A673 (cell line): ENCODE results near the gene ST7. TPM values are rescaled to one million over a fixed set of nuclear protein-coding genes. Genes with fewer than 3 reads are reported as not detected.
"Not testable (repeated sequence)": the region's sequence is repeated elsewhere in the genome, so short reads cannot be mapped to it uniquely, and the experiment has no call there.

Experiments used
- BruUV-seq: library from RNA; stranded (reverse); fragments of 400-500 nt; replicated peaks from 2 replicates; lab custom pipeline; 2021; lab: Mats Ljungman, UMichigan
- CTCF ChIA-PET: fragments of 300-600 bp; sonication (Branson Sonifier 250); formaldehyde crosslinking; loops from one replicate; lab custom pipeline; 2022; ENCODE audit warnings: antibody characterized with exemption; lab: Charles Lee
- POLR2A ChIA-PET: fragments of 300-600 bp; sonication (Branson Sonifier 250); formaldehyde crosslinking; loops from one replicate; lab custom pipeline; 2022; ENCODE audit warnings: antibody characterized with exemption; ENCODE audit not compliant: low non-redundant PET; lab: Charles Lee
- DNase-seq: peaks from one replicate; pipeline ENCODE4 v3.0.0-alpha.2; 2015; ENCODE audit warnings: low spot score
- H3K27ac ChIP-seq: fragments of 200-600 bp; sonication (generic); 2 replicates; pipeline ENCODE4 v1.5.1; 2016; ENCODE audit warnings: mixed run types, low read depth, mild to moderate bottlenecking, mixed read lengths, antibody characterized with exemption, low read length; ENCODE audit not compliant: poor library complexity, severe bottlenecking
- H3K27me3 ChIP-seq: fragments of 200-600 bp; sonication (generic); replicated peaks from 2 replicates; pipeline ENCODE4 v1.6.1; 2017; ENCODE audit warnings: mixed run types, low read depth, mild to moderate bottlenecking, mixed read lengths, antibody characterized with exemption, low read length; ENCODE audit not compliant: insufficient read depth, poor library complexity
- H3K36me3 ChIP-seq: fragments of 200-600 bp; sonication (generic); 2 replicates; pipeline ENCODE4 v1.6.1; 2016; ENCODE audit warnings: mixed run types, mild to moderate bottlenecking, mixed read lengths, antibody characterized with exemption, low read length; ENCODE audit not compliant: insufficient read depth, poor library complexity, severe bottlenecking
- H3K4me1 ChIP-seq: fragments of 200-600 bp; sonication (generic); 2 replicates; pipeline ENCODE4 v1.6.1; 2017; ENCODE audit warnings: mixed run types, mild to moderate bottlenecking, mixed read lengths, antibody characterized with exemption, low read length; ENCODE audit not compliant: insufficient read depth, poor library complexity, severe bottlenecking
- H3K4me3 ChIP-seq: fragments of 200-600 bp; sonication (generic); 2 replicates; pipeline ENCODE4 v1.5.1; 2016; ENCODE audit warnings: low read depth, mixed run types, mild to moderate bottlenecking, mixed read lengths, low read length; ENCODE audit not compliant: poor library complexity, severe bottlenecking
- H3K9me3 ChIP-seq: fragments of 200-600 bp; sonication (generic); 2 replicates; pipeline ENCODE4 v1.6.1; 2016; ENCODE audit warnings: mixed run types, low read depth, mild to moderate bottlenecking, mixed read lengths, antibody characterized with exemption, low read length; ENCODE audit not compliant: poor library complexity, severe bottlenecking
- CTCF ChIP-seq: fragments of 300-800, 200-600 bp; sonication (generic); conservative IDR thresholded peaks from 2 replicates; pipeline ENCODE4 v1.5.1; 2017; ENCODE audit warnings: low read depth, mild to moderate bottlenecking, antibody characterized with exemption, low read length, moderate library complexity, mixed read lengths
- EZH2 ChIP-seq: fragments of 200-600 bp; sonication (generic); IDR thresholded peaks from 2 replicates; pipeline ENCODE4 v1.6.1; 2017; ENCODE audit warnings: borderline replicate concordance, low read depth, mild to moderate bottlenecking, mixed read lengths, antibody characterized with exemption, low read length; ENCODE audit not compliant: poor library complexity, severe bottlenecking
- intact Hi-C: fragments of 100-400 bp; cut with micrococcal nuclease; formaldehyde crosslinking; loops from one replicate; pipeline ENCODE4 v1.10.0; 2022; ENCODE audit not compliant: unreplicated experiment
- total RNA-seq: library from RNA; stranded (reverse); gene quantifications from 2 replicates; pipeline ENCODE4 v1.2.3, GENCODE V29; 2021

ST7 gene
- total RNA-seq, 1 experiment from 2014 or later, result 24.3 TPM

GRCh38 chr7:117117172-117117571, 163.9 kb downstream of the ST7 start:
- BruUV-seq, result no TSS peak
- no peaks in the 10 kb centered on the region for H3K9me3 ChIP-seq
- CTCF ChIA-PET, result interaction anchor here (0.6 kb wide), 1 partner anchor 257 kb away, joined by 3 read pairs; no protein-coding TSS in a partner anchor
- no peak for DNase-seq
- H3K4me1 ChIP-seq, result no peaks in the 10 kb centered on the region
- TF ChIP-seq EZH2, result no peak
- no peak for TF ChIP-seq CTCF
- H3K4me3 ChIP-seq, result no peak overlapping the region
- H3K36me3 ChIP-seq, result no peaks in the 10 kb centered on the region
- intact Hi-C loops, result loop anchor here (10.0 kb wide), 1 partner anchor 512 kb away; no protein-coding TSS in a partner anchor
- no peak overlapping the region for H3K27ac ChIP-seq
- H3K27me3 ChIP-seq, result no peaks in the 10 kb centered on the region
- POLR2A ChIA-PET, result no interaction called here

GRCh38 chr7:117118579-117119180, 165.4 kb downstream of the ST7 start:
- Histone ChIP-seq H3K4me1 (no peaks in the 10 kb centered on the region), H3K36me3 (no peaks in the 10 kb centered on the region), H3K27ac (no peak overlapping the region), H3K9me3 (no peaks in the 10 kb centered on the region), H3K4me3 (no peak overlapping the region), H3K27me3 (no peaks in the 10 kb centered on the region)
- ChIA-PET POLR2A (no interaction called here), CTCF (interaction anchor here (0.7 to 1.2 kb wide), 2 partner anchors 9 to 134 kb away, joined by 4 to 5 read pairs; no protein-coding TSS in a partner anchor)
- intact Hi-C loops, result loop anchor here (1.0 to 10.0 kb wide), 3 partner anchors 129 to 514 kb away; no protein-coding TSS in a partner anchor
- BruUV-seq, result no TSS peak
- TF ChIP-seq EZH2 (no peak), CTCF (no peak)
- DNase-seq, result no peak

GRCh38 chr7:117119192-117119924, 166.1 kb downstream of the ST7 start:
- no peak for TF ChIP-seq EZH2
- TF ChIP-seq CTCF, result peak; percentile 95
- no peaks in the 10 kb centered on the region for H3K27me3 ChIP-seq
- no peak overlapping the region for H3K4me3 ChIP-seq
- no TSS peak for BruUV-seq
- no peak overlapping the region for H3K27ac ChIP-seq
- no peaks in the 10 kb centered on the region for H3K36me3 ChIP-seq
- intact Hi-C loops, result loop anchor here (1.0 to 10.0 kb wide), 3 partner anchors 130 to 515 kb away; no protein-coding TSS in a partner anchor
- no peaks in the 10 kb centered on the region for H3K9me3 ChIP-seq
- no peaks in the 10 kb centered on the region for H3K4me1 ChIP-seq
- POLR2A ChIA-PET, result no interaction called here
- CTCF ChIA-PET, result interaction anchor here (0.7 to 1.2 kb wide), 2 partner anchors 8 to 135 kb away, joined by 4 to 5 read pairs; no protein-coding TSS in a partner anchor
- peak; percentile 88 for DNase-seq

GRCh38 chr7:117120321-117120720, 167.0 kb downstream of the ST7 start:
- H3K36me3 ChIP-seq, BruUV-seq, DNase-seq, H3K4me3 ChIP-seq, H3K27ac ChIP-seq, POLR2A ChIA-PET, intact Hi-C loops, H3K4me1 ChIP-seq, H3K9me3 ChIP-seq, H3K27me3 ChIP-seq: not testable (repeated sequence)
- CTCF ChIA-PET, result interaction anchor here (0.6 kb wide), 1 partner anchor 96 kb away, joined by 3 read pairs; no protein-coding TSS in a partner anchor

- H3K36me3 ChIP-seq, H3K4me3 ChIP-seq, DNase-seq, POLR2A ChIA-PET, H3K27me3 ChIP-seq, intact Hi-C loops, CTCF ChIA-PET, H3K27ac ChIP-seq, H3K4me1 ChIP-seq, BruUV-seq, H3K9me3 ChIP-seq: not testable (repeated sequence)
Observed at GRCh38 chr7:117122036-117122435, 168.7 kb downstream of the ST7 start.
